ENCODE results near the gene SCAMP1. TPM values are rescaled to one million over a fixed set of nuclear protein-coding genes. Genes with fewer than 3 reads are reported as not detected.

SCAMP1 gene
- total RNA-seq, 2 donors from 2014 or later, result 18.1 to 23.8 TPM

GRCh38 chr5:78495800-78496199 lies 135.4 kb downstream of the SCAMP1 start:
- DNase-seq, result no peak
- ATAC-seq (replicated peaks in 1 of 2), result no peak
- no peaks in the 10 kb centered on the region for H3K9me3 Mint-ChIP-seq
- H3K27ac Mint-ChIP-seq, result no peak overlapping the region
- no peak overlapping the region for H3K4me3 Mint-ChIP-seq
- no peaks in the 10 kb centered on the region for H3K4me1 Mint-ChIP-seq (ENCODE audit: low read depth)
- H3K27me3 Mint-ChIP-seq (ENCODE audit: low read depth), result peaks cover 36% of the 10 kb centered on the region
- H3K36me3 Mint-ChIP-seq (ENCODE audit: insufficient read depth in 2 of 2), result no peaks in the 10 kb centered on the region

- Mint-ChIP-seq H3K27ac (no peak overlapping the region), H3K9me3 (no peaks in the 10 kb centered on the region), H3K27me3 (ENCODE audit: low read depth) (peaks cover 42% of the 10 kb centered on the region), H3K36me3 (ENCODE audit: insufficient read depth in 2 of 2) (no peaks in the 10 kb centered on the region), H3K4me3 (no peak overlapping the region), H3K4me1 (ENCODE audit: low read depth) (no peaks in the 10 kb centered on the region)
- ATAC-seq (replicated peaks in 1 of 2), result no peak
- no peak for DNase-seq
Measured at GRCh38 chr5:78496373-78496772, 136.0 kb downstream of the SCAMP1 start.

- H3K4me3 Mint-ChIP-seq, result no peak overlapping the region
- H3K36me3 Mint-ChIP-seq (ENCODE audit: insufficient read depth in 2 of 2), result no peaks in the 10 kb centered on the region
- H3K4me1 Mint-ChIP-seq (ENCODE audit: low read depth), result no peaks in the 10 kb centered on the region
- H3K27ac Mint-ChIP-seq, result no peak overlapping the region
- peaks cover 54% of the 10 kb centered on the region for H3K27me3 Mint-ChIP-seq (ENCODE audit: low read depth)
- DNase-seq (no peak), ATAC-seq (replicated peaks in 1 of 2) (no peak)
- H3K9me3 Mint-ChIP-seq, result no peaks in the 10 kb centered on the region
Measured at GRCh38 chr5:78497573-78498533, 137.4 kb downstream of the SCAMP1 start.

GRCh38 chr5:78499485-78499884 lies 139.1 kb downstream of the SCAMP1 start:
- ATAC-seq (replicated peaks in 1 of 2) (no peak), DNase-seq (no peak)
- Mint-ChIP-seq H3K4me3 (no peak overlapping the region), H3K27ac (no peak overlapping the region), H3K36me3 (ENCODE audit: insufficient read depth in 2 of 2) (no peaks in the 10 kb centered on the region), H3K4me1 (ENCODE audit: low read depth) (no peaks in the 10 kb centered on the region), H3K9me3 (no peaks in the 10 kb centered on the region), H3K27me3 (ENCODE audit: low read depth) (peaks cover 54% of the 10 kb centered on the region)

GRCh38 chr5:78500028-78500427 lies 139.6 kb downstream of the SCAMP1 start:
- H3K9me3 Mint-ChIP-seq, result no peaks in the 10 kb centered on the region
- no peak for DNase-seq
- H3K4me3 Mint-ChIP-seq, result no peak overlapping the region
- H3K27ac Mint-ChIP-seq, result no peak overlapping the region
- no peak for ATAC-seq (replicated peaks in 1 of 2)
- H3K36me3 Mint-ChIP-seq (ENCODE audit: insufficient read depth in 2 of 2), result no peaks in the 10 kb centered on the region
- peaks cover 54% of the 10 kb centered on the region for H3K27me3 Mint-ChIP-seq (ENCODE audit: low read depth)
- no peaks in the 10 kb centered on the region for H3K4me1 Mint-ChIP-seq (ENCODE audit: low read depth)

- ATAC-seq (replicated peaks in 1 of 2) (no peak), DNase-seq (no peak)
- Mint-ChIP-seq H3K4me3 (no peak overlapping the region), H3K27ac (no peak overlapping the region), H3K4me1 (ENCODE audit: low read depth) (no peaks in the 10 kb centered on the region), H3K27me3 (ENCODE audit: low read depth) (peaks cover 54% of the 10 kb centered on the region), H3K9me3 (no peaks in the 10 kb centered on the region), H3K36me3 (ENCODE audit: insufficient read depth in 2 of 2) (no peaks in the 10 kb centered on the region)
Measured at GRCh38 chr5:78500871-78501270, 140.5 kb downstream of the SCAMP1 start.

GRCh38 chr5:78501411-78502352 lies 141.3 kb downstream of the SCAMP1 start:
- Mint-ChIP-seq H3K4me1 (ENCODE audit: low read depth) (no peaks in the 10 kb centered on the region), H3K27me3 (ENCODE audit: low read depth) (peaks cover 46% of the 10 kb centered on the region), H3K27ac (no peak overlapping the region), H3K4me3 (no peak overlapping the region), H3K36me3 (ENCODE audit: insufficient read depth in 2 of 2) (no peaks in the 10 kb centered on the region), H3K9me3 (no peaks in the 10 kb centered on the region)
- DNase-seq (no peak), ATAC-seq (replicated peaks in 1 of 2) (no peak)

GRCh38 chr5:78503958-78504653 lies 143.7 kb downstream of the SCAMP1 start:
- no peak overlapping the region for H3K27ac Mint-ChIP-seq
- DNase-seq, result no peak
- H3K4me3 Mint-ChIP-seq, result no peak overlapping the region

GRCh38 chr5:78504704-78505677 lies 144.6 kb downstream of the SCAMP1 start:
- ATAC-seq (replicated peaks in 1 of 2) (no peak), DNase-seq (no peak)
- Mint-ChIP-seq H3K27me3 (ENCODE audit: low read depth) (peaks cover 56% of the 10 kb centered on the region), H3K27ac (no peak overlapping the region), H3K4me3 (no peak overlapping the region), H3K9me3 (no peaks in the 10 kb centered on the region), H3K4me1 (ENCODE audit: low read depth) (peaks cover 14% of the 10 kb centered on the region), H3K36me3 (ENCODE audit: insufficient read depth in 2 of 2) (no peaks in the 10 kb centered on the region)

More at GRCh38 chr5:78503958-78504653, 143.7 kb downstream of the SCAMP1 start:
- peaks cover 5% of the 10 kb centered on the region for H3K4me1 Mint-ChIP-seq (ENCODE audit: low read depth)
- no peaks in the 10 kb centered on the region for H3K36me3 Mint-ChIP-seq (ENCODE audit: insufficient read depth in 2 of 2)
- no peaks in the 10 kb centered on the region for H3K9me3 Mint-ChIP-seq
- no peak for ATAC-seq (replicated peaks in 1 of 2)
- peaks cover 56% of the 10 kb centered on the region for H3K27me3 Mint-ChIP-seq (ENCODE audit: low read depth)

GRCh38 chr5:78505860-78506259 lies 145.4 kb downstream of the SCAMP1 start:
- H3K9me3 Mint-ChIP-seq, result no peaks in the 10 kb centered on the region
- H3K27me3 Mint-ChIP-seq (ENCODE audit: low read depth), result peaks cover 55% of the 10 kb centered on the region
- no peak for DNase-seq
- H3K27ac Mint-ChIP-seq, result no peak overlapping the region
- H3K4me3 Mint-ChIP-seq, result no peak overlapping the region
- no peak for ATAC-seq (replicated peaks in 1 of 2)
- peaks cover 17% of the 10 kb centered on the region for H3K4me1 Mint-ChIP-seq (ENCODE audit: low read depth)
- H3K36me3 Mint-ChIP-seq (ENCODE audit: insufficient read depth in 2 of 2), result no peaks in the 10 kb centered on the region

- H3K4me1 Mint-ChIP-seq (ENCODE audit: low read depth), result peaks cover 17% of the 10 kb centered on the region
- H3K27me3 Mint-ChIP-seq (ENCODE audit: low read depth), result peaks cover 55% of the 10 kb centered on the region
- no peak overlapping the region for H3K27ac Mint-ChIP-seq
- H3K9me3 Mint-ChIP-seq, result no peaks in the 10 kb centered on the region
- no peaks in the 10 kb centered on the region for H3K36me3 Mint-ChIP-seq (ENCODE audit: insufficient read depth in 2 of 2)
- no peak overlapping the region for H3K4me3 Mint-ChIP-seq
- no peak for DNase-seq
- no peak for ATAC-seq (replicated peaks in 1 of 2)
Measured at GRCh38 chr5:78506261-78507024, 146.0 kb downstream of the SCAMP1 start.

All from activated T-cell treated with anti-CD3 and anti-CD28 coated beads, Interleukin-2, amount 50 U/mL, for 72 hours (primary cell).